Vagina (tissue), 2 donors: Measurements from ENCODE around the gene KCTD21.

ENCODE experiments used
- POLR2A ChIP-seq, 2 donors: fragments of 450-650 bp; IDR thresholded peaks; one replicate each; pipeline ENCODE4 v1.6.1; 2017; ENCODE audit warnings: antibody characterized with exemption in 2 of 2, mild to moderate bottlenecking in 2 of 2, moderate library complexity in 2 of 2
- TF ChIP-seq, protein P1 (sequence below), 3 experiments: fragments of 450-650 bp in 2 of 3; fragments of 200-600 bp in 1 of 3; sonication (generic) in 1 of 3; IDR thresholded peaks; one replicate each; pipeline ENCODE4 v1.5.1; 2017 to 2019; ENCODE audit warnings: antibody characterized with exemption in 3 of 3, mild to moderate bottlenecking in 2 of 3, moderate library complexity in 2 of 3

DNA sequence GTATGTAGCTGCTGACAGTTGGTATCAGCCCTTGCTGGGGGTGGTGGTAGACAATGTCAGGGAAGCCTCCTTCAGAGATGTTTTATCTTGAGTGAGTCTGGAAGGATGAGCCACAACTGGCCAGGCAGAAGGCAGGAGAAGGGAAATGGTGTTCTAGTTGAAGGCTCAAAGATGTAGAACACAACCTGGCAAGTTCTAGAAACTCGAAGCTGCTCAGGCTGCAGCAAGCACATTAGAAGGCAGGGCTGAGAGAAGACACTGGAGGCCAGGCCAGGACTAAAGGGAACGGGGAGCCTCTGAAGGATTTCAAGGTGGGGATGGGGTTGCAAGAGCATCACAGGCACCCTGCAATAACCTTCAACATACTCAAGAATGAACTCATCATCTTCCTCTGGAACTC lies 40.7 kb upstream of the KCTD21 start:
- TF ChIP-seq, protein P1, sequence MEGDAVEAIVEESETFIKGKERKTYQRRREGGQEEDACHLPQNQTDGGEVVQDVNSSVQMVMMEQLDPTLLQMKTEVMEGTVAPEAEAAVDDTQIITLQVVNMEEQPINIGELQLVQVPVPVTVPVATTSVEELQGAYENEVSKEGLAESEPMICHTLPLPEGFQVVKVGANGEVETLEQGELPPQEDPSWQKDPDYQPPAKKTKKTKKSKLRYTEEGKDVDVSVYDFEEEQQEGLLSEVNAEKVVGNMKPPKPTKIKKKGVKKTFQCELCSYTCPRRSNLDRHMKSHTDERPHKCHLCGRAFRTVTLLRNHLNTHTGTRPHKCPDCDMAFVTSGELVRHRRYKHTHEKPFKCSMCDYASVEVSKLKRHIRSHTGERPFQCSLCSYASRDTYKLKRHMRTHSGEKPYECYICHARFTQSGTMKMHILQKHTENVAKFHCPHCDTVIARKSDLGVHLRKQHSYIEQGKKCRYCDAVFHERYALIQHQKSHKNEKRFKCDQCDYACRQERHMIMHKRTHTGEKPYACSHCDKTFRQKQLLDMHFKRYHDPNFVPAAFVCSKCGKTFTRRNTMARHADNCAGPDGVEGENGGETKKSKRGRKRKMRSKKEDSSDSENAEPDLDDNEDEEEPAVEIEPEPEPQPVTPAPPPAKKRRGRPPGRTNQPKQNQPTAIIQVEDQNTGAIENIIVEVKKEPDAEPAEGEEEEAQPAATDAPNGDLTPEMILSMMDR (IDR thresholded peaks at IDR 0.05): no peak
- no peak for TF ChIP-seq POLR2A (IDR thresholded peaks at IDR 0.05)
